ENCODE measurements around the gene ABCD2.
A peak's percentile ranks its signal among the peaks of the same experiment; 100 is the strongest.
"Not testable (repeated sequence)": the region's sequence is repeated elsewhere in the genome, so short reads cannot be mapped to it uniquely, and the experiment has no call there.

Gene ABCD2

DNA sequence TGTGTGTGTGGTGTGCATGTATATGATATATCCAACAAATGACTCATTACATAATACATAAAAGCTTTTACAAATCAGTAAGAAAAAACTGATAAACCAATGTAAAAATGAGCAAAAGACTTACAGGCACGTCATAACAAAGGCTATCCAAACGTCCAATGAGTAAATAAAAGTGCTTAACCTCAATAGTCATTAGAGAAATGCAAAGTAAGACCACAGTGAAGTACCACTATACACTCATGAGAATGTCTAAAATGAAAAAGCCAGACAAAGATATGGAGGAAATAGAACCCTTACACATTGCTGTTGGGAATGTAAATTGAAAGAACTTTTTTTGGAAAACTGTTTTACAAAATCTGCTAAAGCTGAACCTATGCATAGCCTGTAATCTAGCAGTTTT lies 7.8 kb downstream of the ABCD2 start:
- no peak for DNase-seq

GRCh38 chr12:39610436-39611025 lies 9.1 kb downstream of the ABCD2 start:
- DNase-seq: no peak

DNA sequence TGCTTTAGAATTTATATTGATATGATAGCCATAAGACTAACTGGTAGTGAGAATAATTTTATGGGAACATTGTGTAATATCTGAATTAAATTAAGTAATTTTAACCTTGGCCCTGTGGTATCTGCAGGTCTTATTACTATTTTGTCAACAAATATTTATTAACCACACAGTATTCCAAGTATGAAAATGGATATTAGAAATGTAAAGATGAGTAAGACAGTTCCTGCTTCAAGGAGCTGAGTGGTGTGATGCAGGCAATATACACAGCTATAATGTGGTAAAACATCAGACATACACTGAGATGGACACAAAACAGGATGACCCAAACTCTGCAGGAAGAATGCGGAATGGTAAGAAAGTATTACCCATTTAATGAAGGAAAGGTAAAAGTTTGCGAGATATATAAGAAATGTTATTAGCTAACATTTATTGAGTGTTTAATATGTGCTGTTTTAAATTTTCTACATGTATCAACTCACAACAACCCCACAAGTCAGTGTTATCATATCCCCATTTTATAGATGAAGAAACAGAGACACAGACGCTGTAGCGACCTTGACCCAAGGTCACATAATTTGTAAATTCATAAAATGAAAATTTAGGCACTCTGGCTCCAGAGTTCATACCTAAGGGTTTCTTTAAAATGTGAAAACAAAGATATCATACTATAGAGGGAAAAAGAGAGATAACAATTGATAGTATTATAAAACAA lies 12.7 kb downstream of the ABCD2 start:
- DNase-seq: no peak

GRCh38 chr12:39605996-39606395 lies 13.6 kb downstream of the ABCD2 start:
- DNase-seq: no peak

GRCh38 chr12:39605501-39605900 lies 14.1 kb downstream of the ABCD2 start:
- DNase-seq: no peak

GRCh38 chr12:39603065-39603464 lies 16.5 kb downstream of the ABCD2 start:
- DNase-seq: no peak

- not testable (repeated sequence) for DNase-seq
Measured at GRCh38 chr12:39601951-39602350, 17.7 kb downstream of the ABCD2 start.

GRCh38 chr12:39595928-39596327 lies 23.7 kb downstream of the ABCD2 start:
- DNase-seq: no peak

GRCh38 chr12:39592295-39592694 lies 27.3 kb downstream of the ABCD2 start:
- no peak for DNase-seq

DNA sequence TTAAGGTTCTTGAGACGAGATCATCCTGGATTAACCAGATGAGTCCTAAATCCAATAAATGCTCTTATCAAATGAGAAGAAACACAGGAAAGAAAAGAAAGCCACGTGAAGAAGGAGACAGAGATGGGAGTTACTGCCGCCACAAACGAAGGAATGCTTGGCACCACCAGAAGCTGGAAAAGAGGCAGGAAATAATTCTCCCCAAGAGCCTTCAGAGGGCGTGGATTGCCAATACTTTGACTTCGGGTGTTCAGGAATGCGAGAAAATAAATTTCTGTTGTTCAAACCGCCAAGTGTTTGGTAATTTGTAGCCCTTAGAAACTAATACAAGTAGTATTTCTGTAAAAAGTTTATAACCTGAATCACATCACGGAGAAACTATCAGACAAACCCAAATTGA lies 31.3 kb downstream of the ABCD2 start:
- no peak for DNase-seq

DNA sequence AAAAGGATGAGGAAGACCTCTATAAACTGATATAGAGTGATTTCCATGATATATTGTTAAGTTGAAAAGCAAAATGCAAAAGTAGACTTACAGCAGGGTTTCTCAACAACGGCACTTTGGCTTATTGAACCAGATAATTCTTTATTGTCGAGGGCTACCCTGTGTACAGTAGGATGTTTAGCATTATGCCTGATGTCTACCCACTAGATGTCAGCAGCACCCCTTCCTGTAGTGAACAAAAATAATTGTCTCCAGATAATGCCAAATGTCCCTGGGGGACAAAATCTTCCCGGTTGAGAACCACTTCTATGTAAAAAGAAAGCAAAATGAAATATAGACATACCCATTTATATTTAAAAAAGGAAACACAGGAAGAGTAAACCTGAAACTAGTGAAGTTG lies 32.4 kb downstream of the ABCD2 start:
- DNase-seq: peak in 1 of 2 experiments; percentile 3

DNA sequence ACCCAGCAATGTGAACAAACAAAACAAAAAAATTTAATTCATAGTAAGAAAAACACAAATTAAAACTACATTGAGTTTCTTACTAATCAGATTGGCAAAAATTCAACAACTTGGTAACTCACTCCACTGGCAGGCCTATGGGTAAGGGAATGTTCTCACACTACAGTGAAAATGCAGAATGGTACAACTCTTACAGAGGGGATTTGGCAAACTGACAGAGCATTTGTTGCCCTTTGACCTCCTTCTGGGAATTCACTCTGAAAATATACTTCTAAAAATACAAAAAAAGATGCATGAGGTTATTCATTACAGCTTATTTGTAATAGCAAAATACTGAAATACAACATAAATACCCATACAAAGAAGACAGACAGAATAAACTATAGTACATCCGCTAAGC lies 32.8 kb downstream of the ABCD2 start:
- DNase-seq: no peak

DNA sequence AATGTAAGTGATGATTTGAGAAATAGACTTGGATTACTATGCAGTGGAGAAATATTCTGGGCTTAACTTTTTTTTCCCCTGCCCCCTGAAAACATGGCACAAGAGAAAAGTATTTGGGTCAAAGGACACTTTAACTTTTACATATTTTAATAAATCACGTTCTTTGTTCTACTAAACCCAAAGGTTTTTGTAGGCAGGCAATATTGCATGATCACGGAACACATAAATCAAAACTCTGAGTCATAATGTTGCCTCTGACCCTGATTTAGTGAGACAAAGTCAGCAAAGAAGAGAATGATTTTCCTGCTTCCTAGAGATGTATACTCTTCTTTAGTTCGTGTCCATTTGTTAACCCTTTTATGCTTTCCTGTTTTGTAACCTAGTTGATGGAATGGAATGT lies 38.0 kb downstream of the ABCD2 start:
- DNase-seq: no peak

DNA sequence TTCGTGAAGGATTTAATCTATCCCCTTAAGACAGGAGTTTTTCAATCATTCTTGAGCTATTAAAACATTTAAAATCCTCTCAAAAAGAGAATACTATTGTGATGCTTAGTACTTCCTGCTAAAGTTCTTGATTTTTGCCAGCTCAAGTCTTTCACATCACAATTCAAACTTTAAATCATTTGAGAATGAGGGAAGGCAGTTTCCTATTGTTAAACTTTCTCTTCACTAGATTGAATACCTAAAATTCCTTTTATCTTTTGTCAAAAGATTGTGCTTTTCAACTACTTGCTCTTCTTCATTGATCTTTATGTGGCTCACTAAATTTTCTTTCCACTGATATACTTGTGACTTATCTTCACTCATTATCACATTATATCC lies 44.1 kb downstream of the ABCD2 start:
- DNase-seq: no peak

GRCh38 chr12:39574785-39575497 lies 44.7 kb downstream of the ABCD2 start:
- DNase-seq: no peak

- DNase-seq: no peak
Measured at GRCh38 chr12:39574378-39574777, 45.2 kb downstream of the ABCD2 start.

GRCh38 chr12:39573971-39574370 lies 45.6 kb downstream of the ABCD2 start:
- DNase-seq: no peak

GRCh38 chr12:39572551-39572950 lies 47.1 kb downstream of the ABCD2 start:
- no peak for DNase-seq

GRCh38 chr12:39571351-39571750 lies 48.3 kb downstream of the ABCD2 start:
- no peak for DNase-seq

DNA sequence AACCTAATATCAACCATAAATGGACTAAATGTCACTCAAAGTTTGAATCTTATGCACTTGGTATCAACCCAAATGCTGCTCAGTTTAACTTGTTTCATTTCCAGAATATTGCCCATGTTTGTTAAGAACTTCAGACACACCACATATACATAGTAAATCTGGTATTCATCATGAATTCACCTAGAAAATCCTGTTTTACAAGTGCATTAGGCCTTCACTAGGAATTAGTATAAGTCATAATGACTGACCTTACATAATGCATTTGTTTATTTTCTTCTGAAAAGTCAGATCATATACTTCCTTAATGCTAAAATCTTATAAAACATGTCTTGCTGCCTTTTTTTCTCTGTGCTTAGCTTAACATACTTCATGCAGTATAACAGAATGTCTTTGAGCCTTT lies 66.1 kb downstream of the ABCD2 start:
- DNase-seq: no peak

DNA sequence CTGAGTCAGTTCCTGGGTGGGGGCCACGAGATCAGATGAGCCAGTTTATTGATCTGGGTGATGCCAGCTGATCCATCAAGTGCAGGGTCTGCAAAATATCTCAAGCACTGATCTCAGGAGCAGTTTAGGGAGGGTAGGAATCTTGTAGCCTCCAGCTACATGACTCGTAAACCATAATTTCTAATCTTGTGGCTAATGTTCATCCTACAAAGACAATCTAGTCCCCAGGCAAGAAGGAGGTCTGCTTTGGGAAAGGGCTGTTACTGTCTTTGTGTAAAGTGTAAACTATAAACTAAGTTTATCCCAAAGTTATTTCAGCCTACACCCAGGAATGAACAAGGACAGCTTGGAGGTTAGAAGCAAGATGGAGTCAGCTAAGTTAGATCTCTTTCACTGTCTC lies 75.4 kb downstream of the ABCD2 start:
- DNase-seq: not testable (repeated sequence)

DNA sequence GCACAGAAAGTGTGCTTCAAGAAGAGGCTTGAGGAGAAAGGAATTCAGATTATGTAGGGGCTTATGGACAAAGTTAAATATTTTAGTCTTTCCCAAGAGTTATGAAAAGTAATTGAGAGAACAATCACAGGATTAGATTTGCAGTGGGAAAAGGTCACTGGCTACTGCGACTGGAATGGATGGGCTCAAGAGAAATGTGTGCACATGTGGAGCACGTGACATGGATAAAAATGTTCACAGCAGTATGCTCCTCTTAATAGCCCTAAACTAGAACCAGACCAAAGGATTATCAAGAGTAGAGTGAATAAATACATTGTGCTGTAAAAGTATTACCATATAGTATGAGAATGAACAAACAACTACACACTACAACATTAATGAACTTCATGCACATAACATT lies 78.1 kb downstream of the ABCD2 start:
- no peak for DNase-seq

DNA sequence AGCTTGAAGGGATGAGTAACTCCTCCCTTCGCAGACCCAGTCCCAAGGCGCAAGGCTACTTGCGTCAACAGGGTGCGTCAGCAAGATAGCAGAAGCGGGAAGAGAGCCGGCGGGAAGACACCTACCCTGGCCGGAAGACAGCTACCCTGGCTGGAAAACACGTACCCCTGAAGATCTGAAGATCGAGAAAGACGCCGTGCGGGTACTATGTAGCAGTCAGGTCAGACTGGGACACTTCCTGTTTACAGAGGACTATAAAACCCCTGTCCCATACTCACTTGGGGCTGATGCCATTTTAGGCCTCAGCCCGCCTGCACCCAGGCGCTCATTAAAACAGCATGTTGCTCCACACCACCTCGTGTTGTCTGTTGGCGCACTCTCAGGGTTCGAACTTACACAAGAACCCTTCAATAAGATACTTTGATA lies 80.9 kb downstream of the ABCD2 start:
- DNase-seq: no peak

- DNase-seq: no peak
Measured at GRCh38 chr12:39533951-39534350, 85.7 kb downstream of the ABCD2 start.

All from activated CD4-positive, alpha-beta T cell treated with anti-CD3 and anti-CD28 coated beads, Interleukin-2, amount 50 U/mL, for 4 hours (primary cell).